SW 1271 (cell line): ENCODE data around the gene OR4A47.
"Not testable (repeated sequence)": the region's sequence is repeated elsewhere in the genome, so short reads cannot be mapped to it uniquely, and the experiment has no call there.

Experiments used
- DNase-seq, 2 experiments: peaks; one replicate each; lab custom pipeline; 2025; lab: John Stamatoyannopoulos, UW

The OR4A47 gene

GRCh38 chr11:48488493-48488892, at the start of gene OR4A47:
Gene OR4A47 (plus strand): TSS chr11:48488793. CDS start chr11:48488793, 0 bp downstream.
- not testable (repeated sequence) for DNase-seq

DNA sequence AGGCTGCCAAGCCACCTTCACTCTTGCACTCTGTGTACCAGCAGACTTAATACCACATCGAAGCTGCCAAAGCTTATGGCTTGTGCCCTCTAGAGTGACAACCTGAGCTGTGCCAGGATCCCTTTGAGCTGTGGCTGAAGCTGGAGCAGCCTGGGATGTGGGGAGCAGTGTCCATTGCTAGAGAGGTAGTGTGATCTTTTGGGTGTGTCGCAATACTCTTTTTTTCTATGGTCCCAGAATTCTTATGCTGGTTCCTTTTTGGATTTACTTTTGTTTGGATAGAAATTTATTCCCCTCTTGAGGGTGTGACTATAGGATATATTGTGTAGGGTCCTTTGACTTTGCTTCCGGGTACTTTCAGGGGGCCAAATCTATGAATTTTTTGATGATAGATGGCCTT, 32.7 kb upstream of the OR4A47 start:
- not testable (repeated sequence) for DNase-seq

- DNase-seq = not testable (repeated sequence)
Observed at GRCh38 chr11:48473966-48474365, 14.6 kb upstream of the OR4A47 start.

DNA sequence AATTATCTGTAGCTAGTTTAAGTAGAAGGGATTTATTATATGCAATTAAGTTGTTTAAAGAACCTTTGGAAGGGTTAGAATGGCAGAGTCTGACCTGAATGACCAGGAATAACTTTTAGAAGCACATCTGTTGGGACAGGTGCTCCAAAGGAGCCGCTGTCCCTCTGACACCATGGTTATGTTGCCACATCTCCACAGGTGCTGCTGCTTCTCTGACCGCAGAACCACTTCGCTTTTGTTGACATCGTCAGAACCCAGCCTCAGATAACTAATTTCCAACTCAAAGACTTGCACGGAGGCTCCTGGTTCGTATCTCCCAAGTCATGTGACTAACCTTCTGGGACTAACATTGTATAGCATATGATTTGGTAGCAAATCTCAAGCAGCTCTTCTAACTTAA, 13.9 kb upstream of the OR4A47 start:
- not testable (repeated sequence) for DNase-seq

DNA sequence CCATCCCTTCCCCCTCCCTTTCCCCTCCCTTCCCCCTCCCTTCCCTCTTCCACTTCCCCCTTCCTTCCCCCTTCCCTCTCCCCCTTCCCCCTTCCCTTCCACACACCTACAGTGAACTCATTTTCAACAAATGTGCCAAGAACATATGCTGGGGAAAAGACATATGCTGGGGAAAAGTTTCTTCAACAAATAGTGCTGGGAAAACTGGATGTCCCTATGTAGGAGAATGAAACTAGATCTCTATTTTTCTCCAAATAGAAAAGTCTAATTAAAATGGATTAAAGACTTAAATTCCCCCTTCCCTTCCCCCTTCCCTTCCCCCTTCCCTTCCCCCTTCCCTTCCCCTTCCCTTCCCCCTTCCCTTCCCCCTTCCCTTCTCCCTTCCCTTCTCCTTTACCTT, 17.6 kb downstream of the OR4A47 start:
- not testable (repeated sequence) for DNase-seq

- DNase-seq = no peak
Observed at GRCh38 chr11:48538991-48539390, 50.4 kb downstream of the OR4A47 start.
